ENCODE results near the gene USP8. TPM values are rescaled to one million over a fixed set of nuclear protein-coding genes. Genes with fewer than 3 reads are reported as not detected.

USP8 gene
- polyA plus RNA-seq, 2 of the 4 experiments (the other 2 are of a cell fraction), result 53.1 to 108 TPM

DNA sequence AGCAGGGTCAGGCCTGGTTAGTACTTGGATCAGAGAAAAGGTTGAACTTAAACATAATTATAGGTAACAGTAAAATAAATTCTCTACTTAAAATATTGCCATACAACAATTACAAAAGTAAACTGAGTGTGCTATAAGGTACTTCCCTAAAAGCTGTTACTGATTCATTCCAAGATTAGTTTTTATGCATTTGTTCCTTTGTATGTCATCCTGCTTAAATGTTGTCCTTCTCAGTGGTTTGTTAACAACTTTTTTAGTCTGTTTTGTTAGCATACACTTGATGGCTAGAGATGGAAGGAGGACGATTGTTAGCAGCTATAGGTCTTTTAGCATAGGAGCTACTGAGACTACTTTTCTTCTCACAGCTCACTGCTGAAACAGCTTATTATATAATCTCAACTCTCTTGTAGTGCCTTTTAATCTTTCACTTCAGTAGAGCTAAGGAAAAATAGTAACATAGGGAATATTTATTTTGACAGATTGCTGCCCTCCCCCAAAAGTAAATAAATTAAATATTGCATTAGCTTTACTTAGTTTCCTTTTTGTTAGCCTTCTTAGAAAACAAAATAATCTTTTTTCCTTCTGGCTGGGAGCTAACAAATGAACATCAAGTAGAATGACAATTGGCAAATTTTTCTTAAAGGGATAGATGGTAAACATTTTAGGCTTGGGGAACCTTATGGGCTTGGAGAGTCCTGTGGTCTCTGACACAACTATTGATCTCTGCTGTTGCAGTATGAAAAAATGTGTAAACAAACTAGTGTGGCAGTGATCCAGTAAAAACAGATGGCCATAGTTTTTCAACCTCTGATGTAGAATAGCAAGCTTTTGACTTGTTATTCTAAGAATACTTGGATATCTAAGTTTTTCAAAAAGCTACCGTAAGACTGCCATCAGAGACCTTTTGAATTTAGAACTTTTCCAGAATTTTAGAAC, 39.5 kb downstream of the USP8 start:
- ChIA-PET POLR2A (no interaction called here), CTCF (interaction anchor here (1.1 to 1.4 kb wide), 4 partner anchors 10 to 66 kb away, joined by 3 to 5 read pairs (median 4); no protein-coding TSS in a partner anchor)
- no peak for FAIRE-seq

DNA sequence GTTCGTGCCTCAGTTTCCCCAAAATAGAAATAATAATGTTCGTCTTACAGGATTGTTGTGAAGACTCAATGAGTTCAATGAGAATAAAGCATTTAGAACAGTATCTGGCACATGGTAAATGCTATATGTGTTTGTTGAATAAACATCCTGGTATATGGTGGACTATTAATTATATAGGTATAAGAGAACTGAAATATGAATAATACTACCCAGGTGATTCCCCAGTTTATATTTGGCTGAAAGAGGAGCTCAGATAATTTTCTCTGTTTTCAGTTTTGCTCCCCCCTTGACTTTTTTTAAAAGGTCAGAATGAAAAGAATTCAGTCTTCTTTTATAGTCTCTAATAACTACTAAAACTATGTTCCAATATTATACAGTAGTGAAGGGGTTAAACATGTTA, 46.9 kb downstream of the USP8 start:
- no peak overlapping the region for H3K27ac ChIP-seq
- TF ChIP-seq HOXA7 (CRISPR knock-in tag; IDR thresholded peaks at IDR 0.05) (no peak), ZSCAN20 (CRISPR knock-in tag; IDR thresholded peaks at IDR 0.05) (no peak)
- DNase-seq (ENCODE audit: low read depth in 1 of 2, low spot score in 1 of 2), result no peak
- H3K9me3 ChIP-seq, result no peaks in the 10 kb centered on the region
- no peak overlapping the region for H3K4me2 ChIP-seq
- ATAC-seq, result no peak
- H3K4me1 ChIP-seq, result no peaks in the 10 kb centered on the region
- H3K4me3 ChIP-seq, result no peak overlapping the region
- POLR2A ChIA-PET, result no interaction called here
- CTCF ChIA-PET, result interaction anchor here (1.6 kb wide), 1 partner anchor 11 kb away, joined by 4 read pairs; no protein-coding TSS in a partner anchor
- WGBS (ENCODE audit: missing lambda C conversion rate), result 76% methylated on average over 2 of the region's 2 CpGs
- no peak for FAIRE-seq

More for the DNA sequence above, 39.5 kb downstream of the USP8 start:
- ATAC-seq (no peak; a peak in 1 of 6 replicates), DNase-seq (ENCODE audit: low read depth in 1 of 2, low spot score in 1 of 2) (no peak)
- 59% methylated on average over 2 of the region's 2 CpGs for WGBS (ENCODE audit: missing lambda C conversion rate)
- Histone ChIP-seq H3K9me3 (no peaks in the 10 kb centered on the region), H3K4me3 (no peak overlapping the region), H3K27ac (no peak overlapping the region), H3K4me1 (peaks cover 10% of the 10 kb centered on the region), H3K4me2 (no peak overlapping the region)
- TF ChIP-seq RFX5 (IDR thresholded peaks at IDR 0.05) (no peak), EP300 (IDR thresholded peaks at IDR 0.05) (no peak), FOXS1 (CRISPR knock-in tag; IDR thresholded peaks at IDR 0.05) (no peak), NPAS2 (CRISPR knock-in tag; IDR thresholded peaks at IDR 0.05; ENCODE audit: borderline replicate concordance) (no peak), ZFP36 (IDR thresholded peaks at IDR 0.05; ENCODE audit: borderline replicate concordance, partially characterized antibody) (no peak), MAFK (IDR thresholded peaks at IDR 0.05; ENCODE audit: partially characterized antibody) (no peak), FOSB (CRISPR knock-in tag; IDR thresholded peaks at IDR 0.05) (no peak), TFCP2L1 (CRISPR knock-in tag; IDR thresholded peaks at IDR 0.05) (no peak), CHD2 (IDR thresholded peaks at IDR 0.05; ENCODE audit: low read length, partially characterized antibody) (no peak), HOXA7 (CRISPR knock-in tag; IDR thresholded peaks at IDR 0.05) (no peak), POLR2AphosphoS2 (conservative IDR thresholded peaks at IDR 0.05; ENCODE audit: low read length) (no peak), EHMT2 (IDR thresholded peaks at IDR 0.05; ENCODE audit: low read depth) (no peak), KDM5A (IDR thresholded peaks at IDR 0.05) (no peak), ZNF302 (CRISPR knock-in tag; IDR thresholded peaks at IDR 0.05) (no peak), BHLHE40 (IDR thresholded peaks at IDR 0.05; ENCODE audit: low read depth, low read length) (no peak), MYC (IDR thresholded peaks at IDR 0.05; ENCODE audit: borderline replicate concordance, low read length) (no peak)
- TF ChIP-seq, protein P1, sequence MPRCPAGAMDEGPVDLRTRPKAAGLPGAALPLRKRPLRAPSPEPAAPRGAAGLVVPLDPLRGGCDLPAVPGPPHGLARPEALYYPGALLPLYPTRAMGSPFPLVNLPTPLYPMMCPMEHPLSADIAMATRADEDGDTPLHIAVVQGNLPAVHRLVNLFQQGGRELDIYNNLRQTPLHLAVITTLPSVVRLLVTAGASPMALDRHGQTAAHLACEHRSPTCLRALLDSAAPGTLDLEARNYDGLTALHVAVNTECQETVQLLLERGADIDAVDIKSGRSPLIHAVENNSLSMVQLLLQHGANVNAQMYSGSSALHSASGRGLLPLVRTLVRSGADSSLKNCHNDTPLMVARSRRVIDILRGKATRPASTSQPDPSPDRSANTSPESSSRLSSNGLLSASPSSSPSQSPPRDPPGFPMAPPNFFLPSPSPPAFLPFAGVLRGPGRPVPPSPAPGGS (IDR thresholded peaks at IDR 0.05), result no peak

DNA sequence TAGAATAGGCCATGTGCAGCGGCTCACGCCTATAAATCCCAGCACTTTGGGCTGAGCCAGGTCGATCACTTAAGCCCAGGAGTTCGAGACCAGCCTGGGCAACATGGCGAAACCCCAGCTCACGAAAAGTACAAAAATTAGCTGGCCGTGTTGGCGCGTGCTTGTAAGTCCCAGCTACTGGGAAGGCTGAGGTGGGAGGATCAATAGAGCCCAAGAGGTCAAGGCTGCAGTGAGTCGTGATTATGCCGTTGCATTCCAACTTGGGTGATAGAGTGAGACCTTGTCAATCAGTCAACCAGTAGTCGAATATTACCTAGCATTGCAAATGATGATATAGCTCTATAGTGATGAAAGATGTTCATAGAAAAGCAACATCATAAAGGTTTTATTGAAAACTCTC, 51.9 kb downstream of the USP8 start:
- POLR2A ChIA-PET, result no interaction called here

More for the DNA sequence above, 51.9 kb downstream of the USP8 start:
- Histone ChIP-seq H3K4me2 (no peak overlapping the region), H3K4me3 (no peak overlapping the region), H3K9me3 (no peaks in the 10 kb centered on the region), H3K27ac (no peak overlapping the region), H3K4me1 (no peaks in the 10 kb centered on the region)
- FAIRE-seq (no peak), DNase-seq (ENCODE audit: low read depth in 1 of 2, low spot score in 1 of 2) (no peak), ATAC-seq (no peak)
- TF ChIP-seq CBX2 (IDR thresholded peaks at IDR 0.05; ENCODE audit: borderline replicate concordance, low read depth), result no peak
- TF ChIP-seq, protein P2, sequence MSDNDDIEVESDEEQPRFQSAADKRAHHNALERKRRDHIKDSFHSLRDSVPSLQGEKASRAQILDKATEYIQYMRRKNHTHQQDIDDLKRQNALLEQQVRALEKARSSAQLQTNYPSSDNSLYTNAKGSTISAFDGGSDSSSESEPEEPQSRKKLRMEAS (IDR thresholded peaks at IDR 0.05), result no peak
- no peak for TF ChIP-seq RARB (CRISPR knock-in tag; IDR thresholded peaks at IDR 0.05)
- TF ChIP-seq SMC3 (IDR thresholded peaks at IDR 0.05), result no peak
- no peak for TF ChIP-seq EP300 (IDR thresholded peaks at IDR 0.05)
- no peak for TF ChIP-seq POLR2A (IDR thresholded peaks at IDR 0.05; ENCODE audit: low read length)
- TF ChIP-seq RFX5 (IDR thresholded peaks at IDR 0.05), result no peak
- TF ChIP-seq TFCP2L1 (CRISPR knock-in tag; IDR thresholded peaks at IDR 0.05), result no peak
- TF ChIP-seq, protein P3, sequence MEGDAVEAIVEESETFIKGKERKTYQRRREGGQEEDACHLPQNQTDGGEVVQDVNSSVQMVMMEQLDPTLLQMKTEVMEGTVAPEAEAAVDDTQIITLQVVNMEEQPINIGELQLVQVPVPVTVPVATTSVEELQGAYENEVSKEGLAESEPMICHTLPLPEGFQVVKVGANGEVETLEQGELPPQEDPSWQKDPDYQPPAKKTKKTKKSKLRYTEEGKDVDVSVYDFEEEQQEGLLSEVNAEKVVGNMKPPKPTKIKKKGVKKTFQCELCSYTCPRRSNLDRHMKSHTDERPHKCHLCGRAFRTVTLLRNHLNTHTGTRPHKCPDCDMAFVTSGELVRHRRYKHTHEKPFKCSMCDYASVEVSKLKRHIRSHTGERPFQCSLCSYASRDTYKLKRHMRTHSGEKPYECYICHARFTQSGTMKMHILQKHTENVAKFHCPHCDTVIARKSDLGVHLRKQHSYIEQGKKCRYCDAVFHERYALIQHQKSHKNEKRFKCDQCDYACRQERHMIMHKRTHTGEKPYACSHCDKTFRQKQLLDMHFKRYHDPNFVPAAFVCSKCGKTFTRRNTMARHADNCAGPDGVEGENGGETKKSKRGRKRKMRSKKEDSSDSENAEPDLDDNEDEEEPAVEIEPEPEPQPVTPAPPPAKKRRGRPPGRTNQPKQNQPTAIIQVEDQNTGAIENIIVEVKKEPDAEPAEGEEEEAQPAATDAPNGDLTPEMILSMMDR (IDR thresholded peaks at IDR 0.05), result no peak
- TF ChIP-seq, protein P4, sequence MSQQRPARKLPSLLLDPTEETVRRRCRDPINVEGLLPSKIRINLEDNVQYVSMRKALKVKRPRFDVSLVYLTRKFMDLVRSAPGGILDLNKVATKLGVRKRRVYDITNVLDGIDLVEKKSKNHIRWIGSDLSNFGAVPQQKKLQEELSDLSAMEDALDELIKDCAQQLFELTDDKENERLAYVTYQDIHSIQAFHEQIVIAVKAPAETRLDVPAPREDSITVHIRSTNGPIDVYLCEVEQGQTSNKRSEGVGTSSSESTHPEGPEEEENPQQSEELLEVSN (IDR thresholded peaks at IDR 0.05; ENCODE audit: borderline replicate concordance, low read depth), result no peak
- TF ChIP-seq, protein P5, sequence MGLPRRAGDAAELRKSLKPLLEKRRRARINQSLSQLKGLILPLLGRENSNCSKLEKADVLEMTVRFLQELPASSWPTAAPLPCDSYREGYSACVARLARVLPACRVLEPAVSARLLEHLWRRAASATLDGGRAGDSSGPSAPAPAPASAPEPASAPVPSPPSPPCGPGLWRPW (IDR thresholded peaks at IDR 0.05), result no peak
- TF ChIP-seq, protein P6, sequence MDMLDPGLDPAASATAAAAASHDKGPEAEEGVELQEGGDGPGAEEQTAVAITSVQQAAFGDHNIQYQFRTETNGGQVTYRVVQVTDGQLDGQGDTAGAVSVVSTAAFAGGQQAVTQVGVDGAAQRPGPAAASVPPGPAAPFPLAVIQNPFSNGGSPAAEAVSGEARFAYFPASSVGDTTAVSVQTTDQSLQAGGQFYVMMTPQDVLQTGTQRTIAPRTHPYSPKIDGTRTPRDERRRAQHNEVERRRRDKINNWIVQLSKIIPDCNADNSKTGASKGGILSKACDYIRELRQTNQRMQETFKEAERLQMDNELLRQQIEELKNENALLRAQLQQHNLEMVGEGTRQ (IDR thresholded peaks at IDR 0.05), result no peak
- TF ChIP-seq NR3C1 (IDR thresholded peaks at IDR 0.05), result no peak
- no peak for TF ChIP-seq NPAS2 (CRISPR knock-in tag; IDR thresholded peaks at IDR 0.05; ENCODE audit: borderline replicate concordance)
- 90% methylated on average over 12 of the region's 12 CpGs for WGBS (ENCODE audit: missing lambda C conversion rate)
- CTCF ChIA-PET, result interaction anchor here (1.1 kb wide), 1 partner anchor 9 kb away, joined by 3 read pairs; no protein-coding TSS in a partner anchor
